ENCODE data around the gene SLC13A4. TPM values are rescaled to one million over a fixed set of nuclear protein-coding genes. Genes with fewer than 3 reads are reported as not detected.

Gene SLC13A4
- total and polyA plus RNA-seq, 2 of the 4 experiments (the other 2 are of a cell fraction), result 0.10 TPM; not detected in 1

DNA sequence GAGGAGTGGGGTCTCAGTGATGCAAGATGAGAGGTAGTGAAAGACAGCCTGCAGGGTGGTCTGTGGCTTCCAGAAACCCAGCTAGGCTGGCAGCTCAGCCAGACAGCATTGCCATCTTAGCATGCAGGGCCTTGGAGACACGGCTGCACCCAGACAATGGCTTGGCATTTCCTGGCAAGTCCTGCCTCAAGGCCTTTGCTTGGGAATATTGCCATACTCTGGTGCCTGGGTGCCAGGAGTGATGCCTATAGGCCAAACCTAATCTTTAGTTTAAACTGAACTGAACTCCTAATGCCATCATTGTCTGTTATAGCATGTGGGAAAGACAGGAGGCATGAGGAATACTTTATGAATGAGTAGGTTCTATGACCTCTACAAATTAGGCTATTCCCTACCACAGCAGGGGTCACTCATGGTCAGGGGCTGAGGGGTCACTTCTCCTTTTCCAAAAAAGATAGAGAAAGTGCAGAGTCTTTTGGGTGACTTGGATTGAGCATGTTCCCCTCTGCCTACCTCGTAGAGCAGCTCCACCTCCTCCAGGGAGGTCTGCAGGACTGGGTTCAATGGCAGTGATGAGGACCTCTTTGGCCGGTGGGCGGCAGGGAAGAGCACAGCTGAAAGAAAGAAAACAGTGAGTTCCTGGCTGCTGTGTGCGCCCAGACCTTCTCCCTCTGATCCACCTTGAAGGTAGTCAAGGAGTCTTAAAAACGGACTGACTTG lies 8.8 kb upstream of the SLC13A4 start:
- Histone ChIP-seq H2AFZ (replicated peaks; ENCODE audit: low read length, poor library complexity) (peak overlapping the region; percentile 39), H3K4me1 (ENCODE audit: control insufficient read depth, insufficient read depth, low read length) (no peaks in the 10 kb centered on the region), H3K9me1 (ENCODE audit: insufficient read depth, low read length) (no peaks in the 10 kb centered on the region; the same call in none of the 2 replicates), H2BK20ac (ENCODE audit: low read depth, low read length) (no peak overlapping the region), H2AK5ac (ENCODE audit: low read depth, low read length) (no peak overlapping the region), H3K4me2 (ENCODE audit: low read depth, low read length) (no peak overlapping the region), H4K8ac (ENCODE audit: low read depth in 2 of 2, low read length in 2 of 2) (no peak overlapping the region), H3K27me3 (ENCODE audit: control insufficient read depth, insufficient read depth, low read length) (no peaks in the 10 kb centered on the region), H3K23ac (ENCODE audit: low read depth, low read length) (no peak overlapping the region), H2BK5ac (ENCODE audit: low read depth, low read length, poor library complexity, severe bottlenecking) (no peak overlapping the region), H3K27ac (ENCODE audit: insufficient read depth, low read length) (no peak overlapping the region), H4K5ac (ENCODE audit: low read depth, low read length) (no peak overlapping the region), H3K9me3 (ENCODE audit: control insufficient read depth, insufficient read depth, low read length) (no peaks in the 10 kb centered on the region), H2BK15ac (ENCODE audit: low read depth, low read length) (no peak overlapping the region), H3K9ac (ENCODE audit: low read depth, low read length) (no peak overlapping the region), H3K79me1 (ENCODE audit: low read depth in 1 of 2, low read length in 2 of 2) (no peaks in the 10 kb centered on the region), H3K18ac (ENCODE audit: low read depth, low read length) (no peak overlapping the region), H4K20me1 (ENCODE audit: insufficient read depth, low read length) (no peaks in the 10 kb centered on the region), H3K36me3 (ENCODE audit: control insufficient read depth, insufficient read depth, low read length) (no peaks in the 10 kb centered on the region), H4K91ac (ENCODE audit: insufficient read depth, low read depth, low read length) (no peak overlapping the region), H2BK120ac (ENCODE audit: low read depth, low read length) (no peak overlapping the region), H3K4me3 (ENCODE audit: insufficient read depth, low read depth, low read length) (no peak overlapping the region), H3K56ac (ENCODE audit: extremely low read depth, insufficient read depth, low read length) (no peak overlapping the region), H3K14ac (replicated peaks; ENCODE audit: low read depth, low read length) (no peak overlapping the region), H3K4ac (ENCODE audit: low read depth, low read length) (no peak overlapping the region), H2AK9ac (replicated peaks; ENCODE audit: low read depth, low read length, poor library complexity) (no peak overlapping the region)
- ChIA-PET POLR2A (ENCODE audit: unreplicated experiment) (no interaction called here), CTCF (interaction anchor here (1.0 kb wide), 1 partner anchor 21 kb away, joined by 3 read pairs; no protein-coding TSS in a partner anchor)
- 100% methylated on average over 2 of the region's 6 CpGs; no CpG with 5 or more reads in 1 of the 2 experiments for WGBS, 2 experiments (ENCODE audit: extremely low coverage in 2 of 2, insufficient read length in 1 of 2)
- in situ Hi-C loops (cut with MboI; ENCODE audit: low sequenced_read_pairs), result no loop called here
- dilution Hi-C loops (cut with HindIII; ENCODE audit: low sequenced_read_pairs, unreplicated experiment), result no loop called here
- TF ChIP-seq NFE2L2 (IDR thresholded peaks at IDR 0.05; ENCODE audit: low read depth, low read length), result no peak
- TF ChIP-seq BHLHE40 (IDR thresholded peaks at IDR 0.05; ENCODE audit: low read depth, low read length), result no peak
- no peak for TF ChIP-seq MXI1 (IDR thresholded peaks at IDR 0.05; ENCODE audit: borderline replicate concordance, low read depth, low read length)
- DNase-seq, result no peak
- intact Hi-C loops (cut with micrococcal nuclease), result no loop called here
- no peak for ATAC-seq (ENCODE audit: low read depth)
- BruUV-seq (replicated peaks), result no TSS peak

All from IMR-90 (cell line).